K562 (cell line): Measurements from ENCODE around the gene LRRTM4. TPM values are rescaled to one million over a fixed set of nuclear protein-coding genes. Genes with fewer than 3 reads are reported as not detected.

ENCODE experiments used
- ATAC-seq: fragments of 200-7000 bp; cut with Tn5 transposase; 3 replicates; pipeline ENCODE4 v1.9.1; 2020; ENCODE audit warnings: moderate library complexity
- BruUV-seq: library from RNA; stranded (reverse); fragments of 400-500 nt; replicated peaks from 2 replicates; lab custom pipeline; 2021; lab: Mats Ljungman, UMichigan
- CTCF ChIA-PET: fragments of 300-600 bp; formaldehyde crosslinking; extraction: SDS; loops from one replicate; lab custom pipeline; 2021; ENCODE audit warnings: low intra/inter-chr PET ratio; lab: Yijun Ruan, JAX
- POLR2A ChIA-PET: fragments of 300-600, 350-650 bp; sonication (Branson Sonifier 250); formaldehyde crosslinking; extraction: SDS; loops from one replicate; lab custom pipeline; 2021; ENCODE audit warnings: antibody characterized with exemption, inconsistent platforms; lab: Yijun Ruan, JAX
- DNase-seq, 4 experiments: peaks; one replicate each; pipeline versions ENCODE4 v3.0.0 to v3.0.0-alpha.2; 2011 to 2018; ENCODE audit warnings: low spot score in 3 of 4, mixed read lengths in 3 of 4; ENCODE audit errors: extremely low read depth in 1 of 4
- FAIRE-seq: peaks from 2 replicates; lab custom pipeline; 2011; peaks lifted over from hg19 to GRCh38; lab: Jason Lieb, UNC
- H2AFZ ChIP-seq: 2 replicates; pipeline ENCODE4 v1.6.0; 2011; ENCODE audit warnings: low read depth, low read length, control low read depth, inconsistent platforms
- H3K27ac ChIP-seq: fragments of 200-600 bp; 3 replicates; pipeline ENCODE4 v1.8.0; 2011; ENCODE audit warnings: low read depth, mild to moderate bottlenecking, control low read depth, inconsistent platforms, low read length, moderate library complexity, mixed read lengths; ENCODE audit errors: extremely low read depth
- H3K27me3 ChIP-seq, 2 experiments: fragments of 300-600 bp in 1 of 2; 2 replicates in 1 of 2; 3 replicates in 1 of 2; pipeline versions ENCODE4 v1.6.0 to v1.8.0; 2011; ENCODE audit warnings: inconsistent platforms in 2 of 2, low read length in 2 of 2, mild to moderate bottlenecking in 1 of 2, mixed read lengths in 1 of 2, moderate library complexity in 1 of 2; ENCODE audit not compliant: control insufficient read depth in 2 of 2, insufficient read depth in 2 of 2
- H3K36me3 ChIP-seq: fragments of 300-600 bp; 3 replicates; pipeline ENCODE4 v1.8.0; 2011; ENCODE audit warnings: mild to moderate bottlenecking, low read length, inconsistent platforms; ENCODE audit not compliant: control insufficient read depth, insufficient read depth
- H3K4me1 ChIP-seq, 2 experiments: fragments of 200-600 bp in 1 of 2; replicated peaks in 1 of 2; 2 replicates in 1 of 2; 3 replicates in 1 of 2; pipeline versions ENCODE4 v1.5.1 to v1.8.0; 2011; ENCODE audit warnings: inconsistent platforms in 2 of 2, low read length in 2 of 2, mild to moderate bottlenecking in 1 of 2, mixed read lengths in 1 of 2, moderate library complexity in 1 of 2; ENCODE audit not compliant: control insufficient read depth in 2 of 2, insufficient read depth in 2 of 2
- H3K4me2 ChIP-seq: 2 replicates; pipeline ENCODE4 v1.6.1; 2011; ENCODE audit warnings: low read length, control low read depth, inconsistent platforms, mixed read lengths; ENCODE audit not compliant: insufficient read depth
- H3K4me3 ChIP-seq: fragments of 200-600 bp; sonication (generic), shearing (Covaris generic); 2 replicates; pipeline ENCODE4 v1.5.1; 2016; ENCODE audit warnings: control low read depth, inconsistent platforms
- H3K79me2 ChIP-seq: fragments of 200-600 bp; 3 replicates; pipeline ENCODE4 v1.8.0; 2011; ENCODE audit warnings: low read length, inconsistent platforms; ENCODE audit not compliant: control insufficient read depth, insufficient read depth
- H3K9ac ChIP-seq, 2 experiments: 2 replicates each; pipeline versions ENCODE4 v1.6.0 to v1.6.1; 2011; ENCODE audit warnings: low read depth in 2 of 2, low read length in 2 of 2, control low read depth in 1 of 2, inconsistent platforms in 1 of 2, mild to moderate bottlenecking in 1 of 2, mixed read lengths in 1 of 2; ENCODE audit not compliant: insufficient read depth in 1 of 2
- H3K9me1 ChIP-seq: one replicate; pipeline ENCODE4 v1.6.0; 2011; ENCODE audit warnings: inconsistent platforms, mild to moderate bottlenecking, low read length, moderate library complexity; ENCODE audit not compliant: control insufficient read depth, insufficient read depth
- H3K9me3 ChIP-seq: replicated peaks from 2 replicates; pipeline ENCODE4 v1.5.1; 2011; ENCODE audit warnings: low read depth, low read length, inconsistent platforms; ENCODE audit not compliant: control insufficient read depth, insufficient read depth
- H4K20me1 ChIP-seq: replicated peaks from 2 replicates; pipeline ENCODE4 v1.6.1; 2011; ENCODE audit warnings: low read length, inconsistent platforms, mixed read lengths; ENCODE audit not compliant: control insufficient read depth, insufficient read depth
- ATF1 ChIP-seq, 2 experiments: fragments of 450-650 bp in 1 of 2; IDR thresholded peaks; 2 replicates each; pipeline ENCODE4 v1.6.1; 2016; ENCODE audit warnings: missing compliant biosample characterization in 1 of 2, missing genetic modification characterization in 1 of 2
- BACH1 ChIP-seq: fragments of 200-800 bp; sonication (Bioruptor generic); IDR thresholded peaks from 2 replicates; pipeline ENCODE4 v1.6.1; 2016; ENCODE audit warnings: missing genetic modification characterization, missing compliant biosample characterization
- CBX8 ChIP-seq: fragments of 200-600 bp; sonication (generic); IDR thresholded peaks from 2 replicates; pipeline ENCODE4 v1.6.1; 2012; ENCODE audit warnings: borderline replicate concordance, mixed run types, low read depth, mild to moderate bottlenecking, moderate library complexity, mixed read lengths, low read length, control low read depth, inconsistent platforms; ENCODE audit not compliant: poor library complexity, severe bottlenecking; ENCODE audit errors: extremely low read depth
- CHCHD3 ChIP-seq: fragments of 250-450 bp; sonication (Bioruptor Pico); IDR thresholded peaks from 2 replicates; pipeline ENCODE4 v2.1.2; 2022; ENCODE audit warnings: mild to moderate bottlenecking
- ESRRA ChIP-seq: fragments of 450-650 bp; IDR thresholded peaks from 2 replicates; pipeline ENCODE4 v1.6.1; 2014; ENCODE audit warnings: low read depth, mild to moderate bottlenecking, moderate library complexity, borderline replicate concordance
- FOXJ2 ChIP-seq: fragments of 200-800 bp; sonication (Bioruptor generic); IDR thresholded peaks from 2 replicates; pipeline ENCODE4 v1.6.1; 2016; ENCODE audit warnings: missing genetic modification characterization, missing compliant biosample characterization
- HDAC3 ChIP-seq: fragments of 450-650 bp; IDR thresholded peaks from 2 replicates; pipeline ENCODE4 v1.6.1; 2018; ENCODE audit warnings: borderline replicate concordance, mild to moderate bottlenecking, moderate library complexity; ENCODE audit not compliant: partially characterized antibody
- HSF4 ChIP-seq: fragments of 250-450 bp; sonication (Bioruptor Pico); IDR thresholded peaks from 2 replicates; pipeline ENCODE4 v2.1.2; 2022; ENCODE audit warnings: mild to moderate bottlenecking, moderate library complexity, borderline replicate concordance
- IRF9 ChIP-seq: fragments of 450-650 bp; IDR thresholded peaks from 2 replicates; pipeline ENCODE4 v1.6.1; 2016; ENCODE audit warnings: missing biosample characterization, missing genetic modification characterization
- MAFF ChIP-seq: IDR thresholded peaks from 2 replicates; pipeline ENCODE4 v1.6.1; 2012; ENCODE audit warnings: low read length, improper control_type of control experiment
- MTA3 ChIP-seq: fragments of 450-650 bp; formaldehyde crosslinking; IDR thresholded peaks from 2 replicates; pipeline ENCODE4 v1.6.1; 2017; ENCODE audit warnings: mild to moderate bottlenecking, borderline replicate concordance
- MTF1 ChIP-seq: fragments of 250-450 bp; sonication (Bioruptor Pico); IDR thresholded peaks from 2 replicates; pipeline ENCODE4 v1.9.0; 2021; ENCODE audit warnings: moderate library complexity, mild to moderate bottlenecking, inconsistent platforms, borderline replicate concordance
- POLR2AphosphoS2 ChIP-seq: IDR thresholded peaks from 2 replicates; pipeline ENCODE4 v1.6.1; 2012; ENCODE audit warnings: low read length, improper control_type of control experiment
- POU5F1 ChIP-seq: fragments of 150-350 bp; IDR thresholded peaks from 2 replicates; pipeline ENCODE4 v1.6.1; 2014; ENCODE audit warnings: borderline replicate concordance, low read length, low read depth, mild to moderate bottlenecking; ENCODE audit not compliant: partially characterized antibody
- PURB ChIP-seq: sonication (generic); formaldehyde crosslinking; IDR thresholded peaks from 2 replicates; pipeline ENCODE4 v1.9.0; 2021; ENCODE audit warnings: low read depth, mild to moderate bottlenecking, missing genetic modification reagents
- SIN3B ChIP-seq: fragments of 450-650 bp; IDR thresholded peaks from 2 replicates; pipeline ENCODE4 v1.6.1; 2017; ENCODE audit warnings: low read depth, mild to moderate bottlenecking, moderate library complexity
- SUPT5H ChIP-seq: fragments of 450-650 bp; IDR thresholded peaks from 2 replicates; pipeline ENCODE4 v1.6.1; 2016
- TAF7 ChIP-seq: fragments of 450-650 bp; IDR thresholded peaks from 2 replicates; pipeline ENCODE4 v1.6.1; 2016; ENCODE audit warnings: missing genetic modification characterization, missing compliant biosample characterization
- TCF7L2 ChIP-seq: fragments of 150-350 bp; IDR thresholded peaks from 2 replicates; pipeline ENCODE4 v1.6.1; 2016; ENCODE audit warnings: low read depth, mild to moderate bottlenecking, low read length, moderate library complexity
- ZNF124 ChIP-seq: sonication (generic); formaldehyde crosslinking; IDR thresholded peaks from 2 replicates; pipeline ENCODE4 v1.8.1; 2022; ENCODE audit warnings: missing genetic modification reagents
- ZNF3 ChIP-seq: fragments of 250-450 bp; sonication (Bioruptor Pico); IDR thresholded peaks from 2 replicates; pipeline ENCODE4 v1.5.0; 2021; ENCODE audit warnings: mild to moderate bottlenecking, moderate library complexity
- WGBS: fragments of 100-300 bp; shearing (Covaris generic); methylation state at CpG from one replicate; pipeline ENCODE4 v1.1.6; 2016; ENCODE audit warnings: low coverage, mixed read lengths; ENCODE audit not compliant: insufficient coverage; ENCODE audit errors: missing lambda C conversion rate; 5-methylcytosine and 5-hydroxymethylcytosine counted together
- in situ Hi-C: fragments of 300-500 bp; cut with MboI; formaldehyde crosslinking; loops from 4 replicates; pipeline ENCODE4 v1.15.0; 2018; ENCODE audit warnings: inconsistent platforms, mixed read lengths
- intact Hi-C: fragments of 100-400 bp; cut with micrococcal nuclease; formaldehyde crosslinking; loops from 2 replicates; pipeline ENCODE4 v1.14.2; 2022
- polyA plus RNA-seq, 8 experiments: library from polyadenylated mRNA; depleted of rRNA in 4 of 8; stranded (reverse) in 5 of 8; unstranded in 3 of 8; fragments of >200 nt; fragmentation: Nextera tagmentation in 2 of 8; fragmentation: Illumina TruSeq in 1 of 8; extraction: Ambion mirVana in 2 of 8; extraction: Trizol in 1 of 8; gene quantifications; 2 replicates each; pipeline versions ENCODE4 v1.2.1 to v1.2.3, GENCODE V29; 2011 to 2014; ENCODE audit warnings: inconsistent platforms in 1 of 8, missing spikeins in 1 of 8
- total RNA-seq, 7 experiments: library from RNA; depleted of rRNA in 6 of 7; stranded (reverse); fragments of >200 nt in 6 of 7; fragmentation: Illumina TruSeq in 2 of 7; extraction: Trizol in 2 of 7; gene quantifications; 2 replicates each; pipeline versions ENCODE4 v1.2.1 to v1.2.3, GENCODE V29; 2011 to 2021; ENCODE audit warnings: low replicate concordance in 1 of 7

Gene LRRTM4
- total and polyA plus RNA-seq, 9 of the 15 experiments (the other 6 are each of a cell fraction or from before 2014, with no cell fraction given), result 0.04 TPM; not detected in 6

GRCh38 chr2:77190721-77191346 lies 331.3 kb downstream of the LRRTM4 start:
- 0% methylated on average over 2 of the region's 2 CpGs for WGBS
- ChIA-PET POLR2A (no interaction called here), CTCF (no interaction called here)

GRCh38 chr2:77185052-77185451 lies 337.1 kb downstream of the LRRTM4 start:
- FAIRE-seq (no peak), ATAC-seq (no peak), DNase-seq (no peak)
- H3K27ac ChIP-seq, result no peak overlapping the region
- H3K9me1 ChIP-seq, result no peaks in the 10 kb centered on the region
- ChIA-PET POLR2A (no interaction called here), CTCF (no interaction called here)
- intact Hi-C loops (no loop called here), in situ Hi-C loops (no loop called here)
- no peaks in the 10 kb centered on the region for H4K20me1 ChIP-seq
- no peak overlapping the region for H3K9ac ChIP-seq
- no peak overlapping the region for H2AFZ ChIP-seq
- H3K4me2 ChIP-seq, result no peak overlapping the region
- H3K4me3 ChIP-seq, result no peak overlapping the region
- no peaks in the 10 kb centered on the region for H3K4me1 ChIP-seq
- no TSS peak for BruUV-seq
- no peaks in the 10 kb centered on the region for H3K36me3 ChIP-seq
- H3K27me3 ChIP-seq, result no peaks in the 10 kb centered on the region
- no peaks in the 10 kb centered on the region for H3K9me3 ChIP-seq
- 4% methylated on average over 3 of the region's 3 CpGs for WGBS
- no peaks in the 10 kb centered on the region for H3K79me2 ChIP-seq
- TF ChIP-seq BACH1 (tag), result no peak
- no peak for TF ChIP-seq IRF9 (tag)
- TF ChIP-seq ZNF124 (CRISPR knock-in tag), result no peak
- TF ChIP-seq ESRRA, result no peak
- TF ChIP-seq ATF1 (CRISPR knock-in tag; IDR thresholded peaks at IDR 0.05), result no peak
- TF ChIP-seq ATF1 (tag; IDR thresholded peaks at IDR 0.05), result no peak
- no peak for TF ChIP-seq ZNF3 (CRISPR knock-in tag)
- no peak for TF ChIP-seq HSF4
- no peak for TF ChIP-seq HDAC3
- no peak for TF ChIP-seq MTA3
- no peak for TF ChIP-seq CBX8
- TF ChIP-seq CHCHD3 (CRISPR knock-in tag), result no peak
- no peak for TF ChIP-seq POLR2AphosphoS2

More at GRCh38 chr2:77190721-77191346, 331.3 kb downstream of the LRRTM4 start:
- H3K9me3 ChIP-seq, result no peaks in the 10 kb centered on the region
- no peak overlapping the region for H3K4me2 ChIP-seq
- no peaks in the 10 kb centered on the region for H3K36me3 ChIP-seq
- no peak overlapping the region for H3K4me3 ChIP-seq
- no peaks in the 10 kb centered on the region for H3K9me1 ChIP-seq
- H3K27me3 ChIP-seq, result no peaks in the 10 kb centered on the region
- BruUV-seq, result no TSS peak
- H3K79me2 ChIP-seq, result no peaks in the 10 kb centered on the region
- intact Hi-C loops (no loop called here), in situ Hi-C loops (no loop called here)
- ATAC-seq (no peak), DNase-seq (no peak), FAIRE-seq (no peak)
- H4K20me1 ChIP-seq, result no peaks in the 10 kb centered on the region
- no peak overlapping the region for H3K9ac ChIP-seq
- H3K27ac ChIP-seq, result no peak overlapping the region
- no peaks in the 10 kb centered on the region for H3K4me1 ChIP-seq
- no peak for TF ChIP-seq FOXJ2 (tag)
- TF ChIP-seq MAFF, result no peak
- no peak for TF ChIP-seq TCF7L2
- no peak for TF ChIP-seq TAF7 (tag)
- no peak for TF ChIP-seq SUPT5H
- no peak for TF ChIP-seq MTF1 (CRISPR knock-in tag)
- no peak for TF ChIP-seq SIN3B
- TF ChIP-seq PURB, result no peak
- no peak for TF ChIP-seq POU5F1
- no peak overlapping the region for H2AFZ ChIP-seq
